Stromal cell of bone marrow (primary cell): Measurements from ENCODE around the gene PHOSPHO1.
A peak's percentile ranks its signal among the peaks of the same experiment; 100 is the strongest.

ENCODE experiments used
- DNase-seq: peaks from one replicate; pipeline ENCODE4 v3.0.0-alpha.2; 2012; ENCODE audit warnings: low read depth

Gene PHOSPHO1

GRCh38 chr17:49242813-49243212 lies 12.2 kb upstream of the PHOSPHO1 start:
- DNase-seq: no peak

GRCh38 chr17:49241692-49242397 lies 11.3 kb upstream of the PHOSPHO1 start:
- no peak for DNase-seq

- no peak for DNase-seq
Measured at GRCh38 chr17:49241040-49241439, 10.5 kb upstream of the PHOSPHO1 start.

- no peak for DNase-seq
Measured at GRCh38 chr17:49240619-49241018, 10.0 kb upstream of the PHOSPHO1 start.

GRCh38 chr17:49239963-49240362 lies 9.4 kb upstream of the PHOSPHO1 start:
- no peak for DNase-seq

GRCh38 chr17:49235896-49236295 lies 5.3 kb upstream of the PHOSPHO1 start:
- no peak for DNase-seq

GRCh38 chr17:49234509-49235080 lies 4.0 kb upstream of the PHOSPHO1 start:
- no peak for DNase-seq

GRCh38 chr17:49231563-49231894 lies 942 bp upstream of the PHOSPHO1 start:
- no peak for DNase-seq

- no peak for DNase-seq
Measured at GRCh38 chr17:49229805-49230600, 584 bp downstream of the PHOSPHO1 start.

GRCh38 chr17:49229076-49229804 lies 1.3 kb downstream of the PHOSPHO1 start:
- DNase-seq: no peak

- peak; percentile 41 for DNase-seq
Measured at GRCh38 chr17:49227436-49228261, 2.9 kb downstream of the PHOSPHO1 start.

- DNase-seq: no peak
Measured at GRCh38 chr17:49226771-49227435, 3.7 kb downstream of the PHOSPHO1 start.

GRCh38 chr17:49225554-49226236 lies 4.9 kb downstream of the PHOSPHO1 start:
- DNase-seq: no peak

- no peak for DNase-seq
Measured at GRCh38 chr17:49224997-49225337, 5.6 kb downstream of the PHOSPHO1 start.

GRCh38 chr17:49224198-49224996 lies 6.2 kb downstream of the PHOSPHO1 start:
- DNase-seq: no peak

- DNase-seq: no peak
Measured at GRCh38 chr17:49223517-49224197, 6.9 kb downstream of the PHOSPHO1 start.

- DNase-seq: no peak
Measured at GRCh38 chr17:49223168-49223516, 7.4 kb downstream of the PHOSPHO1 start.

GRCh38 chr17:49219987-49220386 lies 10.6 kb downstream of the PHOSPHO1 start:
- DNase-seq: no peak
